ENCODE results near the gene RGS6. TPM values are rescaled to one million over a fixed set of nuclear protein-coding genes. Genes with fewer than 3 reads are reported as not detected.

Gene RGS6
- total RNA-seq, 4 donors from 2014 or later, result 7.6 to 25.3 (median 17.2) TPM

GRCh38 chr14:72515779-72516770, 583.8 kb downstream of the RGS6 start:
- H3K9me3 ChIP-seq, result no peaks in the 10 kb centered on the region
- WGBS, 2 donors, result 86 to 89% methylated on average over 7 to 10 of the region's 11 CpGs
- H3K27me3 ChIP-seq, result no peaks in the 10 kb centered on the region
- no peak for DNase-seq
- H3K4me1 ChIP-seq, result peaks cover 12 to 28% of the 10 kb centered on the region in 2 donors
- TF ChIP-seq POLR2A (IDR thresholded peaks at IDR 0.05) (no peak), CTCF (IDR thresholded peaks at IDR 0.05) (no peak)
- H3K36me3 ChIP-seq, result no peaks in the 10 kb centered on the region
- H3K4me3 ChIP-seq (replicated peaks in 1 of 3), result no peak overlapping the region
- intact Hi-C loops (cut with DNase I), result loop anchor here (2.0 to 5.0 kb wide), 2 partner anchors 385 to 431 kb away; no protein-coding TSS in a partner anchor
- no peak overlapping the region for H3K27ac ChIP-seq

- Histone ChIP-seq H3K4me3 (replicated peaks in 1 of 3) (no peak overlapping the region), H3K9me3 (no peaks in the 10 kb centered on the region), H3K27me3 (no peaks in the 10 kb centered on the region), H3K36me3 (no peaks in the 10 kb centered on the region), H3K27ac (no peak overlapping the region), H3K4me1 (peaks cover 10 to 24% of the 10 kb centered on the region in 2 donors)
- TF ChIP-seq POLR2A (IDR thresholded peaks at IDR 0.05), result no peak
- TF ChIP-seq CTCF (IDR thresholded peaks at IDR 0.05), result peak; percentile 74 to 97 (median 82)
- DNase-seq, result peak; percentile 65 to 70
- intact Hi-C loops (cut with DNase I), result loop anchor here (2.0 to 5.0 kb wide), 2 partner anchors 384 to 430 kb away; no protein-coding TSS in a partner anchor
- WGBS, 2 donors, result 61 to 69% methylated on average over 11 of the region's 11 CpGs
Measured at GRCh38 chr14:72516936-72517700, 584.9 kb downstream of the RGS6 start.

GRCh38 chr14:72517736-72518135, 585.5 kb downstream of the RGS6 start:
- Histone ChIP-seq H3K36me3 (no peaks in the 10 kb centered on the region), H3K4me1 (peaks cover 6 to 23% of the 10 kb centered on the region in 2 donors), H3K9me3 (no peaks in the 10 kb centered on the region), H3K4me3 (replicated peaks in 1 of 3) (no peak overlapping the region), H3K27me3 (no peaks in the 10 kb centered on the region), H3K27ac (no peak overlapping the region)
- DNase-seq, result no peak
- WGBS, 2 donors, result 86 to 89% methylated on average over 2 of the region's 2 CpGs
- intact Hi-C loops (cut with DNase I), result loop anchor here (2.0 to 5.0 kb wide), 2 partner anchors 383 to 430 kb away; no protein-coding TSS in a partner anchor
- no peak for TF ChIP-seq POLR2A (IDR thresholded peaks at IDR 0.05)
- no peak for TF ChIP-seq CTCF (IDR thresholded peaks at IDR 0.05)

GRCh38 chr14:72518809-72519377, 586.7 kb downstream of the RGS6 start:
- Histone ChIP-seq H3K4me1 (peaks cover 0 to 14% of the 10 kb centered on the region in 2 donors), H3K27ac (no peak overlapping the region), H3K4me3 (replicated peaks in 1 of 3) (no peak overlapping the region), H3K36me3 (no peaks in the 10 kb centered on the region), H3K9me3 (no peaks in the 10 kb centered on the region), H3K27me3 (no peaks in the 10 kb centered on the region)
- intact Hi-C loops (cut with DNase I), result loop anchor here (5.0 kb wide), 1 partner anchor 428 kb away; no protein-coding TSS in a partner anchor
- 74 to 80% methylated on average over 4 of the region's 4 CpGs for WGBS, 2 donors
- no peak for DNase-seq
- TF ChIP-seq POLR2A (IDR thresholded peaks at IDR 0.05) (no peak), CTCF (IDR thresholded peaks at IDR 0.05) (no peak)

Data from thyroid gland (tissue), 4 donors.